Caco-2 (cell line): ENCODE measurements around the gene KRTAP5-2. TPM values are rescaled to one million over a fixed set of nuclear protein-coding genes. Genes with fewer than 3 reads are reported as not detected.
"Not testable (repeated sequence)": the region's sequence is repeated elsewhere in the genome, so short reads cannot be mapped to it uniquely, and the experiment has no call there.

Experiments used
- BruUV-seq: library from RNA; stranded (reverse); fragments of 400-500 nt; replicated peaks from 2 replicates; lab custom pipeline; 2021; lab: Mats Ljungman, UMichigan
- CTCF ChIA-PET: fragments of 300-600 bp; sonication (Branson Sonifier 250); formaldehyde crosslinking; loops from one replicate; lab custom pipeline; 2022; ENCODE audit warnings: antibody characterized with exemption; lab: Charles Lee
- POLR2A ChIA-PET: fragments of 300-600 bp; sonication (Branson Sonifier 250); formaldehyde crosslinking; loops from one replicate; lab custom pipeline; 2022; ENCODE audit warnings: antibody characterized with exemption; lab: Charles Lee
- DNase-seq, 2 experiments: peaks; one replicate each; pipeline versions ENCODE4 v3.0.0 to v3.0.0-alpha.2; 2020 to 2022
- H3K27me3 ChIP-seq: replicated peaks from 2 replicates; pipeline ENCODE4 v1.6.0; 2011; ENCODE audit warnings: low read length; ENCODE audit not compliant: control insufficient read depth, insufficient read depth
- H3K36me3 ChIP-seq: 2 replicates; pipeline ENCODE4 v1.5.1; 2011; ENCODE audit warnings: low read length; ENCODE audit not compliant: control insufficient read depth, insufficient read depth
- H3K4me1 ChIP-seq: fragments of 250-450 bp; sonication (Bioruptor Pico); 2 replicates; pipeline ENCODE4 v1.5.1; 2020; ENCODE audit warnings: mild to moderate bottlenecking
- H3K4me3 ChIP-seq: 2 replicates; pipeline ENCODE4 v1.5.1; 2011; ENCODE audit warnings: low read depth, mild to moderate bottlenecking, control low read depth, low read length
- H3K9me3 ChIP-seq: fragments of 250-450 bp; sonication (Bioruptor Pico); 2 replicates; pipeline ENCODE4 v1.5.1; 2020; ENCODE audit warnings: mild to moderate bottlenecking, moderate library complexity
- H3K27ac Mint-ChIP-seq: one replicate; pipeline ENCODE4 v1.8.0; 2022; ENCODE audit warnings: mixed read lengths; ENCODE audit not compliant: unreplicated experiment
- H3K27me3 Mint-ChIP-seq: one replicate; pipeline ENCODE4 v1.8.0; 2022; ENCODE audit warnings: mixed read lengths; ENCODE audit not compliant: insufficient read depth, unreplicated experiment
- H3K36me3 Mint-ChIP-seq: one replicate; pipeline ENCODE4 v1.8.0; 2022; ENCODE audit warnings: mild to moderate bottlenecking, mixed read lengths; ENCODE audit not compliant: insufficient read depth, unreplicated experiment
- H3K4me1 Mint-ChIP-seq: one replicate; pipeline ENCODE4 v1.8.0; 2022; ENCODE audit warnings: low read depth, mixed read lengths; ENCODE audit not compliant: unreplicated experiment
- H3K4me3 Mint-ChIP-seq: one replicate; pipeline ENCODE4 v1.8.0; 2022; ENCODE audit warnings: mild to moderate bottlenecking, moderate library complexity, mixed read lengths; ENCODE audit not compliant: unreplicated experiment
- H3K9me3 Mint-ChIP-seq: one replicate; pipeline ENCODE4 v1.8.0; 2022; ENCODE audit warnings: mixed read lengths; ENCODE audit not compliant: unreplicated experiment
- intact Hi-C: fragments of 100-400 bp; cut with micrococcal nuclease; formaldehyde crosslinking; loops from one replicate; pipeline ENCODE4 v1.10.0; 2022; ENCODE audit not compliant: unreplicated experiment
- total RNA-seq: library from RNA; stranded (reverse); gene quantifications from 2 replicates; pipeline ENCODE4 v1.2.3, GENCODE V29; 2022
- TF ChIP-seq, protein P1 (sequence below), 2 experiments: fragments of 200-600 bp in 1 of 2; IDR thresholded peaks; 1 replicate in 1 of 2; 2 replicates in 1 of 2; pipeline versions ENCODE4 v1.5.1 to v1.8.0; 2011 to 2022; ENCODE audit warnings: antibody characterized with exemption in 1 of 2, control low read depth in 1 of 2, inconsistent platforms in 1 of 2, low read depth in 1 of 2, low read length in 1 of 2, mild to moderate bottlenecking in 1 of 2, moderate library complexity in 1 of 2; ENCODE audit not compliant: insufficient read depth in 1 of 2, severe bottlenecking in 1 of 2, unreplicated experiment in 1 of 2

The KRTAP5-2 gene
- total RNA-seq, 1 experiment from 2014 or later, result not detected

DNA sequence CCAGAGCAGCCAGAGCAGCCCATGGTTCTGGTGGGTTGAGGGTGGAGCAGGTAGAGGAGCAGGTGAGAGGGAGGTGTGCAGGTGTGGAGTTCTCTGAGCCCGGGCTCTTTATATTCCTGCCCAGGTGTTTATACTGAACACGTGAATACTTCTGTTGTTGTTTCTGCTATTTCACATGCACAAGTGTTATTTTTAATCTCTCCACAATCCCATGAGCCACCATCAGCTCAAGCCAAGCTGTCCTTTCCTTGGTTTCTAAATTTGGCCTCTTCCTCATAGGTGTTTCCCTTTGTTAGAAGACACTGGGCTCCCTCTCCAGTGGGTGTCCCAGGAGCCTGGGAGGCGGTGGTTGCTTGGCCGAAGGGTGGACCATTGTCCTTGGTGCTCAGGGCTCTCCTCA is 10.3 kb upstream of the KRTAP5-2 start, which contains the start of gene KRTAP5-3:
TSS of gene KRTAP5-3 (minus strand) at position 101 of the 400 bp plus-strand sequence. CDS start at position 23, 78 bp downstream.
- Histone ChIP-seq H3K36me3 (no peaks in the 10 kb centered on the region), H3K4me3 (no peak within 1 kb of the TSS), H3K27me3 (no peaks in the 10 kb centered on the region; the same call in 1 of the 2 replicates), H3K4me1 (no peaks in the 10 kb centered on the region), H3K9me3 (no peaks in the 10 kb centered on the region)
- TF ChIP-seq, protein P1, sequence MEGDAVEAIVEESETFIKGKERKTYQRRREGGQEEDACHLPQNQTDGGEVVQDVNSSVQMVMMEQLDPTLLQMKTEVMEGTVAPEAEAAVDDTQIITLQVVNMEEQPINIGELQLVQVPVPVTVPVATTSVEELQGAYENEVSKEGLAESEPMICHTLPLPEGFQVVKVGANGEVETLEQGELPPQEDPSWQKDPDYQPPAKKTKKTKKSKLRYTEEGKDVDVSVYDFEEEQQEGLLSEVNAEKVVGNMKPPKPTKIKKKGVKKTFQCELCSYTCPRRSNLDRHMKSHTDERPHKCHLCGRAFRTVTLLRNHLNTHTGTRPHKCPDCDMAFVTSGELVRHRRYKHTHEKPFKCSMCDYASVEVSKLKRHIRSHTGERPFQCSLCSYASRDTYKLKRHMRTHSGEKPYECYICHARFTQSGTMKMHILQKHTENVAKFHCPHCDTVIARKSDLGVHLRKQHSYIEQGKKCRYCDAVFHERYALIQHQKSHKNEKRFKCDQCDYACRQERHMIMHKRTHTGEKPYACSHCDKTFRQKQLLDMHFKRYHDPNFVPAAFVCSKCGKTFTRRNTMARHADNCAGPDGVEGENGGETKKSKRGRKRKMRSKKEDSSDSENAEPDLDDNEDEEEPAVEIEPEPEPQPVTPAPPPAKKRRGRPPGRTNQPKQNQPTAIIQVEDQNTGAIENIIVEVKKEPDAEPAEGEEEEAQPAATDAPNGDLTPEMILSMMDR (IDR thresholded peaks at IDR 0.05; ENCODE audit: insufficient read depth in 1 of 2, low read depth in 1 of 2, low read length in 1 of 2, severe bottlenecking in 1 of 2, unreplicated experiment in 1 of 2), result no peak
- ChIA-PET POLR2A (no interaction called here), CTCF (no interaction called here)
- Mint-ChIP-seq H3K27ac (no peak within 1 kb of the TSS), H3K27me3 (peaks cover 2% of the 10 kb centered on the region), H3K36me3 (no peaks in the 10 kb centered on the region), H3K9me3 (peaks cover 1% of the 10 kb centered on the region), H3K4me3 (no peak within 1 kb of the TSS), H3K4me1 (no peaks in the 10 kb centered on the region)
- intact Hi-C loops, result no loop called here
- no TSS peak for BruUV-seq
- no peak for DNase-seq

DNA sequence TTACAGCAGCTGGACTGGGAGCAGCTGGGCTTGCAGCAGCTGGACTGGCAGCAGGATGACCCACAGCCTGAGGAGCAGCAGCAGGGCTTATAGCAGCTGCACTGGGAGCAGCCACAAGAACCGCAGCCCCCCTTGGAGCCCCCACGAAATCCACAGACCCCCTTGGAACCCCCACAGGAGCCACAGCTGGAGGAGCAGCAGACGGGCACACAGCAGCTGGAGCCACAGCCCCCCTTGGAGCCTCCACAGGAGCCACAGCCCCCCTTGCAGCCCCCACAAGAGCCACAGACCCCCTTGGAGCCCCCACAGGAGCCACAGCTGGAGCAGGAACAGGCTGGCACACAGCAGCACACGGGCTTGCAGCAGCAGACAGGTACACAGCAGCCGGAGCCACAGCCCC is 9.8 kb upstream of the KRTAP5-2 start:
- H3K4me1 Mint-ChIP-seq, DNase-seq, H3K4me3 ChIP-seq, H3K36me3 Mint-ChIP-seq, H3K27me3 Mint-ChIP-seq, H3K36me3 ChIP-seq, CTCF ChIA-PET, H3K4me1 ChIP-seq, BruUV-seq, H3K27me3 ChIP-seq, H3K4me3 Mint-ChIP-seq, POLR2A ChIA-PET, H3K9me3 Mint-ChIP-seq, intact Hi-C loops, H3K27ac Mint-ChIP-seq, H3K9me3 ChIP-seq: not testable (repeated sequence)

GRCh38 chr11:1607156-1607845 is 9.2 kb upstream of the KRTAP5-2 start:
- BruUV-seq, H3K9me3 Mint-ChIP-seq, CTCF ChIA-PET, DNase-seq, POLR2A ChIA-PET, H3K9me3 ChIP-seq, H3K27me3 Mint-ChIP-seq, H3K4me1 ChIP-seq, H3K4me1 Mint-ChIP-seq, H3K36me3 Mint-ChIP-seq, H3K4me3 ChIP-seq, intact Hi-C loops, H3K36me3 ChIP-seq, H3K27me3 ChIP-seq, H3K4me3 Mint-ChIP-seq, H3K27ac Mint-ChIP-seq: not testable (repeated sequence)

DNA sequence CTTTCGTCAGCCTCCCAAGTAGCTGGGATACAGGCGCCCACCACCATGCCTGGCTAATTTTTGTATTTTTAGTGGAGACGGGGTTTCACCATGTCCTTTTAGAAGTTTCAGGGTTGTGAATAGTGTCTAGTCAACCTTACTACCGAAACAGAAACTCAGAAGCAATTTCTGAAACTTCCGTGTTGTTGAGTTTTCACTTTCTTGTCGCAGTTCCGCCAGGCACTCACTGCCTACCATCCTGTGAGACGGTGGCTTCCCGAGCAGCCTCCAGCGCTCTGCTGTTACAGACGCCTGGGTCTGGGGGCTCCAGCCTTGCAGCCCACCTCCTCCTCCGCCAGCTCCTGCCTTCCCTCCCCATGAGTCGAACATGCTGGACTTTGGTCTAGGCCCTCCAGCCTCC is 7.8 kb upstream of the KRTAP5-2 start:
- H3K4me1 Mint-ChIP-seq, H3K9me3 ChIP-seq, H3K36me3 Mint-ChIP-seq, H3K4me3 Mint-ChIP-seq, H3K36me3 ChIP-seq, H3K4me1 ChIP-seq, H3K27me3 Mint-ChIP-seq, H3K4me3 ChIP-seq, H3K27me3 ChIP-seq, DNase-seq, intact Hi-C loops, H3K27ac Mint-ChIP-seq, H3K9me3 Mint-ChIP-seq, CTCF ChIA-PET, BruUV-seq, POLR2A ChIA-PET: not testable (repeated sequence)
